Naive thymus-derived CD4-positive, alpha-beta T cell (primary cell): ENCODE measurements around the gene CDKL2. TPM values are rescaled to one million over a fixed set of nuclear protein-coding genes. Genes with fewer than 3 reads are reported as not detected.
A peak's percentile ranks its signal among the peaks of the same experiment; 100 is the strongest.

Experiments used
- ATAC-seq: fragments of 150-1000 bp; cut with Tn5 transposase; 2 replicates; pipeline ENCODE4 v1.10.0; 2021; ENCODE audit warnings: mild to moderate bottlenecking, moderate library complexity
- CTCF ChIA-PET: fragments of 350-600 bp; sonication (Branson Sonifier 250); formaldehyde crosslinking; loops from one replicate; lab custom pipeline; 2021; ENCODE audit warnings: antibody characterized with exemption; lab: Charles Lee
- POLR2A ChIA-PET: fragments of 350-600 bp; sonication (Branson Sonifier 250); formaldehyde crosslinking; loops from one replicate; lab custom pipeline; 2021; ENCODE audit warnings: antibody characterized with exemption, inconsistent platforms; lab: Charles Lee
- DNase-seq, 9 donors: peaks; one replicate each; pipeline versions ENCODE4 v3.0.0 to v3.0.0-alpha.2; 2020 to 2022; ENCODE audit warnings: mixed read lengths in 1 of 9
- H3K27ac ChIP-seq: one replicate; pipeline ENCODE4 v1.7.0; 2013; ENCODE audit warnings: mild to moderate bottlenecking, low read depth, low read length, moderate library complexity
- H3K27me3 ChIP-seq, 2 donors: one replicate each; pipeline ENCODE4 v1.7.0; 2013; ENCODE audit warnings: low read length in 2 of 2, mild to moderate bottlenecking in 2 of 2, moderate library complexity in 2 of 2; ENCODE audit not compliant: control insufficient read depth in 2 of 2, insufficient read depth in 2 of 2
- H3K36me3 ChIP-seq, 3 experiments: 1 replicate in 2 of 3; 2 replicates in 1 of 3; pipeline ENCODE4 v1.7.0; 2013; ENCODE audit warnings: low read length in 3 of 3, mild to moderate bottlenecking in 3 of 3, moderate library complexity in 1 of 3; ENCODE audit not compliant: insufficient read depth in 3 of 3, control insufficient read depth in 2 of 3
- H3K4me1 ChIP-seq, 2 donors: one replicate each; pipeline ENCODE4 v1.7.0; 2013; ENCODE audit warnings: low read length in 2 of 2, mild to moderate bottlenecking in 2 of 2, moderate library complexity in 1 of 2; ENCODE audit not compliant: control insufficient read depth in 2 of 2, insufficient read depth in 2 of 2
- H3K4me3 ChIP-seq: 2 replicates; pipeline ENCODE4 v1.7.0; 2013; ENCODE audit warnings: mild to moderate bottlenecking, low read length
- H3K9me3 ChIP-seq, 3 experiments: 1 replicate in 2 of 3; 2 replicates in 1 of 3; pipeline ENCODE4 v1.7.0; 2013; ENCODE audit warnings: low read length in 3 of 3; ENCODE audit not compliant: control insufficient read depth in 2 of 3
- H3K27ac Mint-ChIP-seq, 9 donors: one replicate each; pipeline ENCODE4 v1.8.0; 2020 to 2022; ENCODE audit warnings: mixed read lengths in 9 of 9, mild to moderate bottlenecking in 8 of 9, moderate library complexity in 5 of 9, inconsistent platforms in 2 of 9
- H3K27me3 Mint-ChIP-seq, 5 donors: one replicate each; pipeline ENCODE4 v1.8.0; 2021 to 2022; ENCODE audit warnings: mixed read lengths in 5 of 5, mild to moderate bottlenecking in 1 of 5
- H3K36me3 Mint-ChIP-seq, 5 donors: one replicate each; pipeline ENCODE4 v1.8.0; 2020 to 2022; ENCODE audit warnings: mixed read lengths in 5 of 5, mild to moderate bottlenecking in 3 of 5, inconsistent platforms in 1 of 5
- H3K4me1 Mint-ChIP-seq, 7 donors: one replicate each; pipeline ENCODE4 v1.8.0; 2020 to 2022; ENCODE audit warnings: mixed read lengths in 7 of 7, mild to moderate bottlenecking in 3 of 7, inconsistent platforms in 1 of 7
- H3K4me3 Mint-ChIP-seq, 10 donors: one replicate each; pipeline ENCODE4 v1.8.0; 2020 to 2022; ENCODE audit warnings: mild to moderate bottlenecking in 10 of 10, mixed read lengths in 10 of 10, moderate library complexity in 6 of 10, inconsistent platforms in 2 of 10
- H3K9me3 Mint-ChIP-seq, 11 donors: one replicate each; pipeline ENCODE4 v1.8.0; 2020 to 2022; ENCODE audit warnings: mixed read lengths in 11 of 11, mild to moderate bottlenecking in 4 of 11, inconsistent platforms in 1 of 11, moderate library complexity in 1 of 11
- intact Hi-C, 2 donors: fragments of 100-400 bp; cut with micrococcal nuclease; formaldehyde crosslinking; loops; one replicate each; pipeline ENCODE4 v1.15.1; 2023
- polyA plus RNA-seq, 2 donors: library from polyadenylated mRNA; unstranded; fragments of 300-500 nt; fragmentation: Illumina TruSeq; gene quantifications; one replicate each; pipeline ENCODE4 v1.2.3, GENCODE V29; 2021
- total RNA-seq, 6 experiments: library from RNA in 5 of 6; stranded (reverse) in 5 of 6; gene quantifications; 1 replicate in 5 of 6; 2 replicates in 1 of 6; pipeline ENCODE4 v1.2.3 and lab custom pipeline; 2021 to 2026

CDKL2 gene
- total and polyA plus RNA-seq, 7 experiments from 2014 or later: 0.18 to 1.2 (median 0.34) TPM

DNA sequence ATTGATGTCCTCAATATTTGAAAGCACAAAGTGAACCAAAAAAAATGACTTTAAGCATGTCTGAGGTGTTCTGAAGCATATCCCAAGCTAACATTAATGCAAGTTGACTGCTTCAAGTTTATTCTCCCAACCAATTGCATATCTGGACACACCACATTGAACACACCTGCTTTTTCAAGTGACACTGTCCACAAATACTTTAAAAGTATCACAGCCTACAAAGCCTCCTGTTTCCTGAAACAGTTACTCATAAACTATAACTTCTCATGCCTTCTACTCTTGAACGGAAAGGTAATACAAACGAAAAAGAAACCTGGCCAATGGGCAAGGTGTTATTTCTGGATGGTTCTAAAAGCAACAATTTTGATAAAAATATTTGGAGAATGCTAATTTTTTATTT is 1.1 kb downstream of the CDKL2 start:
- no peaks in the 10 kb centered on the region for H3K9me3 Mint-ChIP-seq
- H3K36me3 Mint-ChIP-seq: peaks cover 0 to 4% (median 0%) of the 10 kb centered on the region in 5 donors
- intact Hi-C loops: no loop called here
- ChIA-PET CTCF (interaction anchor here (0.6 to 1.5 kb wide), 2 partner anchors 8 to 95 kb away, joined by 4 read pairs; partner anchors contain the start of gene USO1), POLR2A (no interaction called here)
- Histone ChIP-seq H3K27me3 (no peaks in the 10 kb centered on the region), H3K27ac (no peak overlapping the region), H3K9me3 (no peaks in the 10 kb centered on the region), H3K4me1 (peaks cover 0 to 7% of the 10 kb centered on the region in 2 donors), H3K4me3 (no peak overlapping the region), H3K36me3 (no peaks in the 10 kb centered on the region)
- ATAC-seq (no peak), DNase-seq (no peak)
- peak overlapping the region in 6 of 10 donors; percentile 13 to 97 (median 68) for H3K4me3 Mint-ChIP-seq
- H3K27ac Mint-ChIP-seq: peak overlapping the region in 1 of 9 donors; percentile 18
- peaks cover 6 to 18% (median 11%) of the 10 kb centered on the region in 7 donors for H3K4me1 Mint-ChIP-seq
- H3K27me3 Mint-ChIP-seq: peaks cover 0 to 15% (median 0%) of the 10 kb centered on the region in 5 donors

- POLR2A ChIA-PET: no interaction called here
- no peak for DNase-seq
- CTCF ChIA-PET: no interaction called here
- H3K4me3 Mint-ChIP-seq: no peak overlapping the region
- H3K9me3 ChIP-seq: no peaks in the 10 kb centered on the region
- no peaks in the 10 kb centered on the region for H3K9me3 Mint-ChIP-seq
- no peak for ATAC-seq
- no peaks in the 10 kb centered on the region for H3K36me3 Mint-ChIP-seq
- H3K27ac ChIP-seq: no peak overlapping the region
- H3K4me1 Mint-ChIP-seq: no peaks in the 10 kb centered on the region
- H3K36me3 ChIP-seq: no peaks in the 10 kb centered on the region
- no peak overlapping the region for H3K4me3 ChIP-seq
- H3K4me1 ChIP-seq: no peaks in the 10 kb centered on the region
- intact Hi-C loops: no loop called here
- peaks cover 0 to 7% (median 0%) of the 10 kb centered on the region in 5 donors for H3K27me3 Mint-ChIP-seq
- H3K27me3 ChIP-seq: no peaks in the 10 kb centered on the region
- H3K27ac Mint-ChIP-seq: no peak overlapping the region
These were observed 7.3 kb downstream of the CDKL2 start for GRCh38 chr4:75623026-75623425.

DNA sequence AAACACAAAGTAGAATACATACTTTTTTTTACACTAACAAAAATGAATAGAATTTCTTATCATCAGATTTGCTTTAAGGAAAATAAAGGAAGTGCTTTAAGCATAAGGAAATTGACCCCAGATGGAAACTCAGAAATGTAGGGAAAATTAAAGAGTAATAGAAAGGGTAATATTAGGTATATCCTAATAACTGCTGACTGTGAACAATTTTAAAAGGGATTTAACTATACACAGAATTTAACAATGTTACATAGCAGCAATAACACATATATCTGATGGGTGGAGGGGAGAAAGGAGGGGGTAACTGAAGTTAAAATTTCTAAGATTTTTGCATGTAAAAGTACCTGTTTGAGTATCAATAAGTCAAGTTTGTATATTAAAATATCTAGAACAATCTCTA is 8.6 kb downstream of the CDKL2 start:
- POLR2A ChIA-PET: no interaction called here
- no peaks in the 10 kb centered on the region for H3K9me3 ChIP-seq
- no peak for ATAC-seq
- peaks cover 0 to 3% (median 0%) of the 10 kb centered on the region in 5 donors for H3K27me3 Mint-ChIP-seq
- intact Hi-C loops: no loop called here
- peaks cover 0 to 1% (median 0%) of the 10 kb centered on the region in 5 donors for H3K36me3 Mint-ChIP-seq
- no peak overlapping the region for H3K4me3 Mint-ChIP-seq
- no peaks in the 10 kb centered on the region for H3K36me3 ChIP-seq
- H3K27ac Mint-ChIP-seq: no peak overlapping the region
- CTCF ChIA-PET: no interaction called here
- H3K27me3 ChIP-seq: no peaks in the 10 kb centered on the region
- peaks cover 0 to under 1% (median 0%) of the 10 kb centered on the region in 11 donors for H3K9me3 Mint-ChIP-seq
- H3K4me1 Mint-ChIP-seq: no peaks in the 10 kb centered on the region
- no peak overlapping the region for H3K4me3 ChIP-seq
- DNase-seq: no peak
- no peaks in the 10 kb centered on the region for H3K4me1 ChIP-seq
- H3K27ac ChIP-seq: no peak overlapping the region

- H3K36me3 ChIP-seq: no peaks in the 10 kb centered on the region
- H3K9me3 Mint-ChIP-seq: peaks cover 0 to 6% (median 0%) of the 10 kb centered on the region in 11 donors
- H3K4me3 ChIP-seq: no peak overlapping the region
- no peaks in the 10 kb centered on the region for H3K27me3 ChIP-seq
- H3K36me3 Mint-ChIP-seq: peaks cover 0 to 5% (median 4%) of the 10 kb centered on the region in 5 donors
- no peaks in the 10 kb centered on the region for H3K9me3 ChIP-seq
- no peaks in the 10 kb centered on the region for H3K4me1 ChIP-seq
- DNase-seq (no peak), ATAC-seq (no peak)
- H3K27me3 Mint-ChIP-seq: peaks cover 0 to 3% (median 0%) of the 10 kb centered on the region in 5 donors
- intact Hi-C loops: no loop called here
- peaks cover 0 to 4% (median 0%) of the 10 kb centered on the region in 7 donors for H3K4me1 Mint-ChIP-seq
- no peak overlapping the region for H3K4me3 Mint-ChIP-seq
- no peak overlapping the region for H3K27ac Mint-ChIP-seq
- CTCF ChIA-PET: no interaction called here
- POLR2A ChIA-PET: no interaction called here
- no peak overlapping the region for H3K27ac ChIP-seq
These were observed 18.0 kb downstream of the CDKL2 start for GRCh38 chr4:75612306-75612705.

DNA sequence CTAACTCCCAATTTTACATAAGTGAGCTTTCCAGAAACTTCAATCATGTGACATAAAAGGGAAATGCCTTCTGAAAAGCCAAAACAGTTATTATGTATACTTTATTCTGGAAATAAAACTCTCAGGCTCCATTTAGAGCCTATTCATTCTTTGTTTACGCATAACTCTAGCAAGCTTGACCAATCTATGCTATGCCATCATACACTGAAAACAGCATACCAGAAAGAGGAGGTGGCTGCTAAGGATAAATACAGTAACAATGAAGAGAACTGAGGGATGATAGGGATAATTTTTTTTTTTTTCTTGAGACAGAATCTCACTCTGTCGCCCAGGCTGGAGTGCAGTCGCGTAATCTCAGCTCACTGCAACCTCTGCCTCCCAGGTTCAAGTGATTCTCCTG is 24.4 kb downstream of the CDKL2 start:
- Mint-ChIP-seq H3K4me3 (no peak overlapping the region), H3K4me1 (peaks cover 0 to 3% (median 0%) of the 10 kb centered on the region in 7 donors), H3K9me3 (no peaks in the 10 kb centered on the region), H3K27ac (no peak overlapping the region), H3K27me3 (peaks cover 0 to 9% (median 0%) of the 10 kb centered on the region in 5 donors), H3K36me3 (no peaks in the 10 kb centered on the region)
- ATAC-seq: no peak
- intact Hi-C loops: no loop called here
- ChIA-PET POLR2A (no interaction called here), CTCF (no interaction called here)
- H3K4me1 ChIP-seq: no peaks in the 10 kb centered on the region
- no peak overlapping the region for H3K4me3 ChIP-seq
- no peak for DNase-seq
- H3K36me3 ChIP-seq: no peaks in the 10 kb centered on the region
- no peaks in the 10 kb centered on the region for H3K9me3 ChIP-seq
- no peak overlapping the region for H3K27ac ChIP-seq
- no peaks in the 10 kb centered on the region for H3K27me3 ChIP-seq

- H3K4me3 Mint-ChIP-seq: no peak overlapping the region
- POLR2A ChIA-PET: interaction anchor here (0.7 kb wide), 1 partner anchor 11 kb away, joined by 3 read pairs; no protein-coding TSS in a partner anchor
- DNase-seq: no peak
- no peak overlapping the region for H3K27ac ChIP-seq
- no peaks in the 10 kb centered on the region for H3K9me3 ChIP-seq
- peaks cover 0 to 7% (median 0%) of the 10 kb centered on the region in 5 donors for H3K27me3 Mint-ChIP-seq
- no peak for ATAC-seq
- no peaks in the 10 kb centered on the region for H3K4me1 ChIP-seq
- peaks cover 0 to 7% (median 0%) of the 10 kb centered on the region in 7 donors for H3K4me1 Mint-ChIP-seq
- H3K27ac Mint-ChIP-seq: no peak overlapping the region
- H3K9me3 Mint-ChIP-seq: no peaks in the 10 kb centered on the region
- no peaks in the 10 kb centered on the region for H3K27me3 ChIP-seq
- H3K36me3 ChIP-seq: no peaks in the 10 kb centered on the region
- intact Hi-C loops: no loop called here
- H3K36me3 Mint-ChIP-seq: peaks cover 0 to 6% (median 0%) of the 10 kb centered on the region in 5 donors
- H3K4me3 ChIP-seq: no peak overlapping the region
- CTCF ChIA-PET: no interaction called here
These were observed 30.7 kb downstream of the CDKL2 start for GRCh38 chr4:75599647-75600046.

DNA sequence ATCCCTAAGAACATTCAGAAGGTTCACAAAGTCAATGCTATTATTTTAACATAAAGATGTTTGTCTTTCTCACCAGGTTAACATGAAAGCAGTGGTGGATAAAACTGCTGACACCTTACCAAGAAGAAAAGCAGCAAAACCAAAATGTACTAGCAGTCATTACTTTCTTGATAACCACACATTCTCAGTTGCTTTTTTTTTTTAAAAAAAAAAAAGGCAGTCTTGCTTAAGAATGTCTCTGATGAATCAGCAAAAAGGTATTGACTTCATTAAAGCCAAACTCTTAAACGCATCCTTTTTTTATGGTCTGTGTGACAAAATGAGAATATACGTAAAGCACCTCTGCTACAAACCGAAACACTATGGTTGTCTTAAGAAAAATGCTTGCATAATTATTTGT is 31.9 kb downstream of the CDKL2 start:
- DNase-seq (no peak), ATAC-seq (no peak)
- ChIA-PET CTCF (no interaction called here), POLR2A (no interaction called here)
- Histone ChIP-seq H3K27ac (no peak overlapping the region), H3K4me3 (no peak overlapping the region), H3K36me3 (no peaks in the 10 kb centered on the region), H3K27me3 (no peaks in the 10 kb centered on the region), H3K9me3 (no peaks in the 10 kb centered on the region), H3K4me1 (no peaks in the 10 kb centered on the region)
- H3K4me3 Mint-ChIP-seq: peak overlapping the region in 1 of 10 donors; percentile 23
- intact Hi-C loops: no loop called here
- peaks cover 0 to 7% (median 0%) of the 10 kb centered on the region in 7 donors for H3K4me1 Mint-ChIP-seq
- no peaks in the 10 kb centered on the region for H3K9me3 Mint-ChIP-seq
- H3K27ac Mint-ChIP-seq: no peak overlapping the region
- peaks cover 0 to 6% (median 0%) of the 10 kb centered on the region in 5 donors for H3K27me3 Mint-ChIP-seq
- H3K36me3 Mint-ChIP-seq: peaks cover 0 to 6% (median 0%) of the 10 kb centered on the region in 5 donors
